ENCODE measurements around the gene PGM3.

DNA sequence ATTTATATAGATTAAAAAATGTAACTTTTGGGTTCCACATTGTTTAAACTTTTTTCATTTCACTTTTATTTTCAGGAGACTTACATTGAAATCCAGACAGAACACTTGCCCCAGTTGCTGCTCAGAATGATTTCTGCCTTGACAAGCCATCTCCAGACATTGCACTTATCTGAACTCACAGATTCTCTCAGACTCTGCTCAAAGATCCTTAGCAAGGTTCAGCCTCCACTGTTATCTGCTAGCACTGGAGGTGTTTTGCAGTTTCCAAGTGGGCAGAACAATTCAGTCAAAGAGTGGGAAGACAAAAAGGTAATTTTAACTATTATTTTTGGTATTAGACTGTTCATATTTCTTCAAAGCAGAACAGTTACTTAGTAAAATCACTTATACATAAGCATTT lies 67.6 kb downstream of the PGM3 start:
- no peak for TF ChIP-seq POLR2A (IDR thresholded peaks at IDR 0.05)
- TF ChIP-seq POLR2AphosphoS5 (IDR thresholded peaks at IDR 0.05) = no peak
- TF ChIP-seq, protein P1, sequence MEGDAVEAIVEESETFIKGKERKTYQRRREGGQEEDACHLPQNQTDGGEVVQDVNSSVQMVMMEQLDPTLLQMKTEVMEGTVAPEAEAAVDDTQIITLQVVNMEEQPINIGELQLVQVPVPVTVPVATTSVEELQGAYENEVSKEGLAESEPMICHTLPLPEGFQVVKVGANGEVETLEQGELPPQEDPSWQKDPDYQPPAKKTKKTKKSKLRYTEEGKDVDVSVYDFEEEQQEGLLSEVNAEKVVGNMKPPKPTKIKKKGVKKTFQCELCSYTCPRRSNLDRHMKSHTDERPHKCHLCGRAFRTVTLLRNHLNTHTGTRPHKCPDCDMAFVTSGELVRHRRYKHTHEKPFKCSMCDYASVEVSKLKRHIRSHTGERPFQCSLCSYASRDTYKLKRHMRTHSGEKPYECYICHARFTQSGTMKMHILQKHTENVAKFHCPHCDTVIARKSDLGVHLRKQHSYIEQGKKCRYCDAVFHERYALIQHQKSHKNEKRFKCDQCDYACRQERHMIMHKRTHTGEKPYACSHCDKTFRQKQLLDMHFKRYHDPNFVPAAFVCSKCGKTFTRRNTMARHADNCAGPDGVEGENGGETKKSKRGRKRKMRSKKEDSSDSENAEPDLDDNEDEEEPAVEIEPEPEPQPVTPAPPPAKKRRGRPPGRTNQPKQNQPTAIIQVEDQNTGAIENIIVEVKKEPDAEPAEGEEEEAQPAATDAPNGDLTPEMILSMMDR (IDR thresholded peaks at IDR 0.05) = no peak
- no peak for TF ChIP-seq EP300 (IDR thresholded peaks at IDR 0.05; ENCODE audit: low read depth)
